ENCODE results near the gene HOXD11.

The HOXD11 gene

GRCh38 chr2:176079285-176079830 lies 27.7 kb upstream of the HOXD11 start:
- no peak overlapping the region for H3K27ac ChIP-seq
- TF ChIP-seq CTCF (conservative IDR thresholded peaks at IDR 0.05), result no peak

- peak; percentile 82 for TF ChIP-seq CTCF (conservative IDR thresholded peaks at IDR 0.05)
- no peak overlapping the region for H3K27ac ChIP-seq
These were observed 27.1 kb upstream of the HOXD11 start for GRCh38 chr2:176079831-176080539.

- H3K27ac ChIP-seq, result no peak overlapping the region
- no peak for TF ChIP-seq CTCF (conservative IDR thresholded peaks at IDR 0.05)
These were observed 26.3 kb upstream of the HOXD11 start for GRCh38 chr2:176080540-176081375.

GRCh38 chr2:176081376-176081836 lies 25.7 kb upstream of the HOXD11 start:
- no peak overlapping the region for H3K27ac ChIP-seq
- no peak for TF ChIP-seq CTCF (conservative IDR thresholded peaks at IDR 0.05)

- H3K27ac ChIP-seq, result no peak overlapping the region
- no peak for TF ChIP-seq CTCF (conservative IDR thresholded peaks at IDR 0.05)
These were observed 25.1 kb upstream of the HOXD11 start for GRCh38 chr2:176081837-176082524.

GRCh38 chr2:176082525-176082823 lies 24.6 kb upstream of the HOXD11 start:
- TF ChIP-seq CTCF (conservative IDR thresholded peaks at IDR 0.05), result no peak

More at GRCh38 chr2:176082525-176082823, 24.6 kb upstream of the HOXD11 start:
- H3K27ac ChIP-seq, result no peak overlapping the region
